ENCODE measurements around the gene ENPEP.
"Not testable (repeated sequence)": the region's sequence is repeated elsewhere in the genome, so short reads cannot be mapped to it uniquely, and the experiment has no call there.

Gene ENPEP

DNA sequence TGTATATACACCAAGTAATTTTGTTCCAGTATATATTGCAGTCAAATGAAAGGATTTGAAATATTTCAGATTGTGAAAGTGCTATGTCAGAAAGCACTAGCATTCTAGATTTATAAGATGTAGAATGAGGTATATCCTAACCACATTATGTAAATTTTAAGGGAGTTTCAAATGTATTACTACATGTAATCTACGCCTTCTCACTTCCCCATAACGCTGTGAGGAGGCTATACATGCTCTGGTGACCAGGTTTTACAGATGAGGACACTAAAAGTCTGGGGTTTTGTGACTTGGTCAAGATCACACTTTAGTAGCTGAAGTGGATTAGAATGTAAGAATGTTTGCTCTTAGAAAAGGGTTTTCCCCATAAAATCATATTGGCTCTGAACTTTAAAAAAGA, 8.1 kb downstream of the ENPEP start:
- DNase-seq (ENCODE audit: low read depth in 2 of 3, low spot score in 2 of 3): no peak

DNA sequence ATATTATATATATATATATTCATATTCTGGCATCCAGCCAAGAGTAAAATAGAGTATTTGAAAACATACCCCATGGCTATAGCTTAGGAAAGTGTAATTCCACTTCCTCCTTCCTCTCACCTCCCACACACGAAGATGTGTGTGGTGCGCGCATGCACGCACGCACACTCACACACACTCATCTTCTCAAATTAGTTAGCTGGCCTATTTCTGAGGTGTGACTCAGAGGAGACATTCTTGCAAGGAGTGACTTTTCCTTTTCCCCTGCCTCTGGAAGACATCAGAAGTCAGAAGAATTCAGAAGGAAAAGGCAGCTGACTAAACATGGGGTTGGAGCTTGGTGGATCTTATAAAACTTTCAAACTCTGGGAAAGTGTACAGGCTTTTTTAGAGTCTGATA, 8.8 kb downstream of the ENPEP start:
- no peak for DNase-seq (ENCODE audit: low read depth in 2 of 3, low spot score in 2 of 3)

DNA sequence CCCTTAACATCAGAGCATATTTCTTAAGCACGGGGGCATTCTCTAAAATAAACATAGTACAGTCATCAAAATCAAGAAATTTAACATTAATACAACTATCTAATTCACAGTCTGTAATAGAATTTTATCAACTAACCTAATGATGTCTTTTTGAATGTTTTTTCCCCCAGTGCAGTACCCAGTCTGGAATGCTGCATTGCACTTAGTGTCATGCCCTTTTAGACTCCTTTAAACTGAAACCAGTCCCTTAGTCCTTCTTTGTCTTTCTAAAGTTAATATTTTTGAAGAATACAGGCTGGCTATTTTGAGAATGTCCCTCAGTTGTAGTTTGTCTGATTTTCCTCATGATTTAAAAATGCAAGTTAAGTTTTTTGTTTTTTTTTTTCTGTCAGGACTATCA, 9.5 kb downstream of the ENPEP start:
- no peak for DNase-seq (ENCODE audit: low read depth in 2 of 3, low spot score in 2 of 3)

DNA sequence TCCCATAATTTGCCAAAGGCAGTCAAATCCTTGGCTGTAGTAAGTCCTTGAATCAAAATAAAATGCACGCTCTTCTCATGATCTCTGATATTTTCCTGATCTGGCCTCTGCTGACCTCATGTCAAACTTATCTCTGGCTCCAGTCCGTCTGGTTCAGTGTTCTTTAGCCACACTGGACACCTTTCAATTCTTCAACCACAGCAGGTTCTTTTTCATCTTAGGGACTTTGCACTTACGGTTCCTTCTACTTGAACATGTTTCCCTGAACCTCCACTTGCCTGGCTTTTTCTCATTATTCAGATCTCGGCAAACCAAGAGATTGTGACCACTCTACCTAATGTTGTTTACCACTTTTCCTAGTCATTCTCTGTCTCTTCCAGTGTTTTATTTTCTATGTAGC, 10.3 kb downstream of the ENPEP start:
- no peak for DNase-seq (ENCODE audit: low read depth in 2 of 3, low spot score in 2 of 3)

DNA sequence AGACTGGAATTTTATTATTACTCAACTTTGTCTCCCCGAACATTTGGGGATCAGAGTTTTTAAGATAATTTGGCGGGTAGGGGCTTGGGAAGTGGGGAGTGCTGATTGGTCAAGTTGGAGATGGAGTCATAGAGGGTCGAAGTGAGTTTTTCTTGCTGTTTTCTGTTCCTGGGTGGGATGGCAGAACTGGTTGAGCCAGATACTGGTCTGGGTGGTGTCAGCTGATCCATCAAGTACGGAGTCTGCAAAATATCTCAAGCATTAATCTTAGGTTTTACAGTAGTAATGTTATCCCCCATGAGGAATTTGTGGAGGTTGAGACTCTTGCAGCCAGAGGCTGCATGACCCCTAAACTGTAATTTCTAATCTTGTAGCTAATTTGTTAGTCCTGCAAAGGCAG, 10.9 kb downstream of the ENPEP start:
- DNase-seq (ENCODE audit: low read depth in 2 of 3, low spot score in 2 of 3): not testable (repeated sequence)

DNA sequence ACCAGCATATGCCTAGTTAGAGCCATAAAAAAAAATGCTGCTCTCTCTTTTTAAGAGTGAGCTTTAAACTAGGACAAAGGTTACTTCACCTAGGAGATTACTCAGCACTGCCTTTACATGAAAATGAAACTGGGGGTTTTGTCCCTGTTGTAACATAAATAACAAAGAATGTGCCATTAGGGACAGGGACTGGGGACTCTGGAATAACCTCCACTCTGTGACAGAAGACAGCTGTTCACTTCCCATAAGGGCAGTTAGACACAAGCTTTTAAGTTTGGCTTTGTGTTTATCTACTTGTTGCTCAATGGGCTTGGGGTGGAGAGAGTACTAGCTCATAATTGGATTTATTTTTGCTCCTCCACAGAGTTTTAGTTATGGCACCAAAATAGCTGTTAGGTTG, 11.9 kb downstream of the ENPEP start:
- no peak for DNase-seq (ENCODE audit: low read depth in 2 of 3, low spot score in 2 of 3)

DNA sequence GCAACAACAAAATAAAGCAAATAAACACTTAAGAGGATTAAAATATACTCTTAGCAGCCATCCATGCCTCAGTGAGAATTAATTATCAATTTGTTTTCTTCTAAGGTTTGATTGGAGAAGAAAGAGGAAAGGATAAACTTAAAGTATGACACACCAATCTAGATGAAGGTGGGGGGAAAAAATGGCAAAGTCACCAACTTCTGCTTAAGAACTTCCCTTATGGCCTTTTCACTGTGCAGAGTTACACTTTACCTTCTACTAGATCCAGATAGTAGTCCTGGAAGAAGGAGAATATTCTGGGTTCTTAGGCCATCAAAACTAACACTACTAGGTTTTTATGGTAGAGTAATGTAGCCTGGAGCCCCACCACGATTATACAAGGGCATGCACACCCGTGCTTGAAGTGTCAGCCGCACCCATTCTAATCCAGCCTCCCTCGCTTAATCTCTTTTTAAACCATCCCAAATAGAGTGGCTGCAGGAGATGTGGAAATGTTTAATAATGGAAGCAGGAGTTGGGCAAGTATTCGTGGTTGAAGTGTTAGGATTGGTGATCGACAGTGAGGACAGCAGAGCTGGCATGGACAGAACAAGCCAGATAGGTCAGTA, 14.1 kb downstream of the ENPEP start:
- no peak for DNase-seq (ENCODE audit: low read depth in 2 of 3, low spot score in 2 of 3)

DNA sequence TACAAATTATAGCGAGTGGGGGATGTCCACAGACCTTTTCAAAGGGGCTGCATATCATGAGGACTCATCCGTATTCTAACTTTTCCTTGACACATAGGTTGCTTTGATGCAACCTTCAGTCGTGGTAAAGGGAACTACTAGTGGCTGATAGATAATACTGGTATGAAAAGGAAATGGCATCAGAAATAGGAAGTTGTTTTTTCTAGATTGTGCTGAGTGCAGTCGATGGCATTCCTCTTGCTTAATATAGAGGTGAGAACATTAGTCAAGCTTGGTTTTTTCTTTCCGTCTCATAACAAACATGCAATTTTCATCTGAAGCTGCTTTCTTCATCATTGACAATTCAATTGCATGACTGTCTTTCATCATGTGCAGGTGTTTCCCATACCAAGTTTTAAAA, 16.6 kb downstream of the ENPEP start:
- no peak for DNase-seq (ENCODE audit: low read depth in 2 of 3, low spot score in 2 of 3)

DNA sequence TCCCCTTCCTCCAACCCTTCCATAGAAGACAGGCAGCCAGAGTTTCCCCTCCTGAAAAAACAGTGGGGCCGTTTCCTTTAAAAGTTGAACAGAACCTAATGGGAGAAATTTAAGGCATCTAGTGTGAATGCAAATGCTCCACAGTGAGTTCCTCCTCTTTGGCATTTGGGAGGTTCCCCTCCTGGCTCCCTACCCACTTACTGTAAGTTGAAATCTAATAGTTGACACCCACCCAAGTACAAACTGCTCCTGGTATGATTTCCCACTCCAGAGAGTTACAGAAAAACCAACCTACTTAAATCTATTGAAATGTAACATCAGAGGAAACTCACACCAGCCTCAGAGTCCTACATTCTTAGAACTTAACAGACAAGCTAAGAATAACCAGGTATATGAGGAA, 17.6 kb downstream of the ENPEP start:
- DNase-seq (ENCODE audit: low read depth in 2 of 3, low spot score in 2 of 3): no peak

DNA sequence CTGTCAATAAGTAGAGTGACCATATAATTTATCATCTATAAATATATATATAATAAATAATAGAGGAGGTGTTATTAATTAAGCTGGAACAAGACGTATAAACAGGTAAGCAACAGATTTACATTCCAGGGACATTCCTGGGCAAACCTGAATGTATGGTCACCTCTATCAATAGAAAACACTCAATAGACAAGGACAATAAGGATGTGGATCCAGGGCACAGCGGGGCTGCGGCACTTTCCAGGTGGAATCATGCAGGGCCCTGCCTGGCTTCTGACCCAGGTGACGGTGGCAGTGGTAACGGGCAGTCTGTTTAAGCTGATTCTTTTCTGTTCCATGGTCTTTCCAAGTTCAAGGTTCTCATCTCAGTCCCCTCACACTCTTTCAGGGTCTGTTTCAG, 22.5 kb downstream of the ENPEP start:
- no peak for DNase-seq (ENCODE audit: low read depth in 2 of 3, low spot score in 2 of 3)

DNA sequence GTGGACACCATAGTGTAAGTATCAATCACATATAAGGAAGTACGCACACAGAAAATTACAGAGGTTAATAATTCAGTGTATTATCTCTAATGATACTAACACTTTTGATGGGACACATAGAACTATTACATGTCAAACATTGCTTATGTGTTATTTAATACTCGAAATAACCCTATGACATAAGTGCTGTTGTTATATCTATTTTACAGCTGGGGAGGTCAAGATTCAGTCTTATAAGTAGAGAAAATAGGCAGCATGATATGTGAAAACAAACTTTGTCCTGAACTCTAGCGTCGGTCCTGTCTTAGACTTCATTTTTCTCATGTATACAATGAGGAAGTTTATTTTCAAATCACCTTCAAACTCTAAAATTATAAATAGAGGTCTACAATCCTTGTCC, 23.2 kb downstream of the ENPEP start:
- no peak for DNase-seq (ENCODE audit: low read depth in 2 of 3, low spot score in 2 of 3)

DNA sequence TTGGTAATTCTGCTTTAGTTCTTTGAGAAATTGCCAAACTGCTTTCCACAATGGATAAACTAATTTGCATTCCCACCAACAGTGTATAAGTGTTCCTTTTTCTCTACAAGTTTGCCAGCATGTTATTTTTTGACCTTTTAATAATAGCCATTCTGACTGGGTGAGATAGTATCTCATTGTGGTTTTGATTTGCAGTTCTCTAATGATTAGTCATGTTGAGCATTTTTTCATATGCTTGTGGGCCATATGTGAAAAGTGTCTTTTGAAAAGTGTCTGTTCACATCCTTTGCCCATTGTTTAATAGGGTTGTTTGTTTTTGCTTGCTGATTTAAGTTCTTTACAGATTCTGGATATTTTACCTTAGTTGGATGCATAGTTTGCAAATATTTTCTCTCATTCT, 25.9 kb downstream of the ENPEP start:
- DNase-seq (ENCODE audit: low read depth in 2 of 3, low spot score in 2 of 3): no peak

DNA sequence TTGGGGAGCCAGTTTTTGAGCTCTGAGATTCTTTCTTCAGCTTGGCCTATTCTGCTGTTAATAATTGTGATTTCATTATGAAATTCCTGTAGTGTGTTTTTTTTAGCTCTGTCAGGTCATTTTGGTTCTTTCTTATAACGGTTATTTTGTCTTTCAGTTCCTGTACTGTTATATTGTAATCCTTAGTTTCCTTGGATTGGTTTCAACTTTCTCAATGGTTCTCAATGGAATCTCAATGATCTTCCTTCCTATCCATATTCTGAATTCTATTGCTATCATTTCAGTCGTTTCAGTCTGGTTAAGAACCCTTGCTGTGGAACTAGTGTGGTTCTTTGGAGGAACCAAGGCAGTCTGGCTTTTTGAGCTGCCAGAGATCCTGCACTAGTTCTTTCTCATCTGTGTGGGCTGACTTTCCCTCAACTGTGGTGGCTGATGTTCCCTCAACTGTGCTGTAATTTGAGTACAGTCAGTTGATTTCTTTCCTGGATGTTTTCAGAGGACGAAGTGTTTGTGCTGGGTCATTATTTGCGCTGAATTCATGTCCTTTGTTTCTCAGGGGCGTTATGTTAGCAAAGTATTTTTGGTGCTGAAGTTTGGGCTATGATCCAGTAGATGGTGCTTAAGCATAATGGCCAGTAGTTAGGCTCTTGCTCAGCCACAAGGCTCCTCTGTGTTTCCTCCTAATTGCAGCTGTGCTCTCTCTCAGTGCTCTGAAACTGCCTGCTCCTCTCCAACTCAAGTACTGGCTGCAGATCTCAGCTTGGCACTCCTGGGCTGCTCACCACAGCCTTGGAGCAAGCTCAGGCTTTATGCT, 27.5 kb downstream of the ENPEP start:
- DNase-seq (ENCODE audit: low read depth in 2 of 3, low spot score in 2 of 3): no peak

DNA sequence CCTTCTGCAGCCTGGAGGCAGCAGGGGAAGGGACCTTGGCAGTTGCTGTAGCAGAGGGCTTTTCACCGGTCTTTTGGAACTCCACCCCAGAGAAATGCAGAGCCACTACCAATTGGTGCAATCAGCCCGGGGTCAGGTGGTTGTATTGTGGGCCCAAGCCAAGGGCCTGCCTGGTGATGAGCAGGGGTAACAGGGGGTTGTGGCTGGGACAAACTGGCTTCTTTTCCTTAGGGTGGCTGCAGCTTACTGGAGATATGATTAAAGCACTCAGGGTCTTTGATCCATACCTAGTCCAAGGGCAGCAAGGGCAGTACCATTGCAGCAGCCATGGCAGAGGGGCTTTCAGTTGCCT, 28.1 kb downstream of the ENPEP start:
- DNase-seq (ENCODE audit: low read depth in 2 of 3, low spot score in 2 of 3): no peak

DNA sequence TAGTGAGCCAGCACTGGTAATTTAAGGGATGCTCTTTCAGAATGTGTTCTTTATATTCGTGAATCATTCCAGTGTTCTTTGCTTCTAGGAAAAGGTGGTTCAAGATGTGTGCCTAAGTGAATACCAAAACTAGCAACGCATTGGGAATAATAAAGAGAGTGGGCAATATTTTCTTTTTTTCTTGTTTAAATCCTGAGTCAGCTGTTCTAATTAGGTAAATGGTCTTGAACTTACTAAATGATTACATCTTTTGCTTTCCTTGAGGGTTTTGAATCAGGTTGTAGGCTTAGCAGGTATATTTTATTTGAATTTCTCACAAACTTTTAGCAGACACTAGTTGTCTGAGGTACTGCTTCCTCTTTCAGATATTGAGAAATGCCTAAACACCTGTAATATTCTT, 29.5 kb downstream of the ENPEP start:
- DNase-seq (ENCODE audit: low read depth in 2 of 3, low spot score in 2 of 3): no peak

DNA sequence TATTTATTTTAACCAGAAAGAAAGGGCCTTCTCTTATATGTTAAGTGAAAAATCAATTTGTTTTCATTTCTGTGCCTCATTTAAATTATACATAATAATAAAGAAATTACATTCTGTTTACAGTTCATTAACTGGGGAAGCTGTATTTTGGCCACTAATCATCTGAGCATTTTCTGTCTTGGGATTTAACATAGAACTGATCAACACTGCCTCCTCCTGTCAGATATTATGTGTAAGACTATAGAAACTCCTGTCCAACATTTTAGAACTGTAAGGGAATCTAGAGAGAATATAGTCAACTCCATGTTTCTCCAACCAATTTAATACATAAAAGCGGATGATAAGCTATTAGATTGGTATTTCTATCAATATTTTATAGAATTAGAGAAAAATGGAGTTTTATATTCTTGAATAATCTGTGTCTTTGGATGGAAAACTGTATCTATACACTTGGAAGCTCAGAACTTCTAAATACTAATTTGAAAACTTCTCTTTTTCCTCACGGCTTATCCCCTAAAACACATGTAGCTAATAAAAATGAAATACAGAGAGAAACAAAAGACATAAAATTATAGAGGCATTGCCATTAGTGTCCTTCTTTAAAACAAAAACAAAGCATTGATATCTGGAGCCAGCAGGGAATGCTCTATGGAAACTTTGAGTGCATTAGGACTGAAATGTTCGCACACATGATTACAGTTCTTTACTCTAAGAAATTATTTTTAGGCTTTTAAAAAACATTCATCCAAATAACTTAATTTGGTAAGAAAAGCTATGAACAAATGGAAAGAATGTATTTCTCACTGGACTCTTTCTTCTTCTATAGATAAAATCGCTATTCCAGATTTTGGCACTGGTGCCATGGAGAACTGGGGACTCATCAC, 33.1 kb downstream of the ENPEP start:
- no peak for DNase-seq (ENCODE audit: low read depth in 2 of 3, low spot score in 2 of 3)

DNA sequence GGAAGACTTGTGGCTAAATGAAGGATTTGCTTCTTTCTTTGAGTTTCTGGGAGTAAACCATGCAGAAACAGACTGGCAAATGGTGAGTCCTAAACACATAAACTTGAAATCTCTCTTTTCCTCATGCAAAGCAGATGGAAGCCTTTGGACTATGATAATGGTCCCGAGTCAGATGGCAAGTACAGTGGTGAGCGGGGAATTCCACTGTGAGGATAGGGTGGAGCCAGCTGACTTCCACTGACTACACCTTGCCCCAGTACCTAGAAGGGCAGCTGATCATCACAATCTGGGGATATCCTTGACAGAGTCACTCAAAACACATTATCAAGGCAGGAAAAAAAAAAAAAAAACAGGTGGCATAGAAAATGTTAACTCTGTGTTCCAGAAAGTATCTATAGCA, 34.3 kb downstream of the ENPEP start:
- DNase-seq (ENCODE audit: low read depth in 2 of 3, low spot score in 2 of 3): no peak

DNA sequence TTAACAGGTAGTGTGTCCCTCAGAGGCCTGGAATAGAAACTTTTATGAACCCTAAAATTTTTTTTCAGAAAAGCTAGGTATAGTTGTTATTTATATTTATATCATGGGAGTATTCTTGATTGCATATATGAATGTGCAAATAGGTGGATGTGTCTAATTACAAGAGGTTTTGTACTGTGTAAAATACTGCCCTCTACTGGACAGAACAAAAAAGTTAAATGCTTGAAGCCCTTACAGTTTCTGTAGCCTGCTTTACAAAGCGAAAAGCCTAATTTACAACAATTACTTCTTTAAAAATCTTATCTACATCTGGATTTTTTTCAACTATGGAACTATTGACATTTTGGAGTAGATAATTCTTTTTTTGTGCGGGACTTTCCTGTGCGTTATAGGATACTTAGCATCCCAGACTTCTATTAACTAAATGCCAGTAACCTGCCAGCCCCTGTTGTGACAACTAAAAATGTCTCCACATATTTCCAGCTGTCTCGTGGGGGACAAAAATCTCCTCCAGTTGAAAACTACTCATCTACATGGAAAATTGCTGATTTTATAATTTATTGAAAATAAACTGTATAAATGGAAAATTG, 35.1 kb downstream of the ENPEP start:
- no peak for DNase-seq (ENCODE audit: low read depth in 2 of 3, low spot score in 2 of 3)

DNA sequence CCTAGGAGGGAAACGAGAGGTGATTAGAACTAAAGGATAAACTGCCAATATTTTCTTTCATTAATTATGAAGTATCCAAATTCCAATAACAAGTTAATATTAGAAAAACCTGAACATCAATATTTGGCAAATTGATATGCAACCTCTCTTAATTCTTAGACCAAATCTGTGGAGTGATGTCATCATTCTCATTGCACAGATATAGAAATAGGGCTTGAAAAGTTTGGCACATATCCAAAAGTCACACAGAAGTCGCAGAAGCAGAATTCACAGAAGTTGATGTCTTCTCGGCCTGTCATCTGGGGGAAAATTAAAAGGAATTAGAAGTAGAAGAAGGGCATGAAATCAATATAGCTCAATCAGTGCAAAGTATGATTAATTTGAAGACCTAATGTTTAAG, 36.9 kb downstream of the ENPEP start:
- no peak for DNase-seq (ENCODE audit: low read depth in 2 of 3, low spot score in 2 of 3)

DNA sequence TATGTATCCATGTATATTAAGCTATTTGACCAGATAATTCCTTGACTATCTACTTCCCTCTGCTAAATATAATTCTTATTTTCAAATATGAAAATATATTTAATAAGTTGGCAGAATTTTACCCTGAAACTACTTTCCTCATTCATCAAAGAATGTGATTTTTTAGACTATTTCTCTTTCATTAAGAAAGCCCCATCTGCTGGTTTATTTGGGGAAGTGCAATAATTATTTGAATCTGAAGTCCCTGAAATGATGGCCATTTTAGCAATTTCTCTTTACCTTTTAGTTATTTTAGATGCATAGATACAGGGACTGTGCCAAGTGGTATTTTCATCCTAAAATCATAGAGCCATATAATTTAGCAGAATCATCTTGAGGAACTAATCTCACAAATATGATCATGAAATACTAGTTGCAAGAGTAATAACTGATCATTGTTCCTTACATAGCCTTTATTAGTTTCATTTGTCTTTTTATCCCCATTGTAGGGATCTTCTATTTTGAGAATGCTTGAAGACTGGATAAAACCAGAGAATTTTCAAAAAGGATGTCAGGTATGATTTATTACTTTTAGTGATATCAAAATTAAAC, 39.0 kb downstream of the ENPEP start:
- DNase-seq (ENCODE audit: low read depth in 2 of 3, low spot score in 2 of 3): no peak

DNA sequence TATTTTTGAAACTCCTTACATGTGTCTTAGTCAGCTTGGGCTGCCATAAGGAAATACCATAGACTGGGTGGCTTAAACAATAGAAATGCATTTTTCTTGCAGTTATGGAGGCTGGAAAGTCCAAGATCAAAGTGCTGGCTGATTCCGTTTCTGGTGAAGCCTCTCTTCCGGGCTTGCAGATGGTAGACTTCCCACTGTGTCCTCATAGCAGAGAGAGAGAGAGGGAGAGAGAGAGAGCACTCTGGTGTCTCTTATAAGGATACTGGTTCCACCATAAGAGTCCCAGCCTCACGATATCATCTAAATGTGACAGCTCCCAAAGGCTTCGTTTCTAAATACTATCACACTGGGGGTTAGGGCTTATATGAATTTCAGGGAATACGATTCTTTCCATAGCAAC, 39.7 kb downstream of the ENPEP start:
- no peak for DNase-seq (ENCODE audit: low read depth in 2 of 3, low spot score in 2 of 3)

All from activated CD8-positive, alpha-beta memory T cell treated with anti-CD3 and anti-CD28 coated beads for 48 hours (primary cell).